ENCODE data around the gene NEMP2.
"Not testable (repeated sequence)": the region's sequence is repeated elsewhere in the genome, so short reads cannot be mapped to it uniquely, and the experiment has no call there.

NEMP2 gene

DNA sequence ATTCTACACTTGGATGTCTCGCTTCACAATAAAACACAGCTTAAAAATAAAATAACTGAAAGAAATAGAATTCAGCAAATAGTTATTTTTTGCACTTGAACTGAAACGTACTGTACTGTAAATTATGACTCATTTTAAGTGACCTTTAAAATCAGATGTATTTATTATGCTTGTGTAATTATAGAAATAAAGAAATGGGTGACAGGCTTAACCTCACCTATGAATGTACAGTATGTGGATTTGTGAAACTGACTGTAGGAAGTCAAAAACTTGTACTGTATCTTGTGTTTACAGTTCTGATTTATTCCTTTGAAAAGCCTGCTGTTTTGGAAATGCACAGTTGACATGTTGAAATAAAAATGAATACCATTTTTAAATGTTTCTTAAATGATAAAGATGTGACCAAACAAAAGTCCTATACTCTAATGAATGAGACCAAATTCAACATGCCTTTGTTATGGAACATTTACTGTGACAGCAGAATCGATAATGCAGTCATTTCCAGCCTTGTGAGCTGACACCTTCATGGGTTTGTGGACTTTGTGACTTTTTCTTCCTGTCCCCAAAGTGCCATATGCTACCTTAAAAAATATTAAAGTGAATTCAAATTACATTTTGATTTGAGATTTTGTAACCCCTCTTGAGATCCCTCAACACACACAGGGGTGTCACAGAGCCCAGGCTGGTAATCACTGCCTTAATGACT is 32.7 kb downstream of the NEMP2 start:
- H3K4me3 ChIP-seq = no peak overlapping the region
- DNase-seq = no peak
- no peak overlapping the region for H3K27ac ChIP-seq
- intact Hi-C loops (cut with DNase I; ENCODE audit: low total_unique reads) = no loop called here
- H3K4me1 ChIP-seq = no peaks in the 10 kb centered on the region
- no peaks in the 10 kb centered on the region for H3K27me3 ChIP-seq
- peaks cover 0 to 50% (median 19%) of the 10 kb centered on the region in 3 donors for H3K36me3 ChIP-seq
- no peaks in the 10 kb centered on the region for H3K9me3 ChIP-seq
- TF ChIP-seq, protein P1, sequence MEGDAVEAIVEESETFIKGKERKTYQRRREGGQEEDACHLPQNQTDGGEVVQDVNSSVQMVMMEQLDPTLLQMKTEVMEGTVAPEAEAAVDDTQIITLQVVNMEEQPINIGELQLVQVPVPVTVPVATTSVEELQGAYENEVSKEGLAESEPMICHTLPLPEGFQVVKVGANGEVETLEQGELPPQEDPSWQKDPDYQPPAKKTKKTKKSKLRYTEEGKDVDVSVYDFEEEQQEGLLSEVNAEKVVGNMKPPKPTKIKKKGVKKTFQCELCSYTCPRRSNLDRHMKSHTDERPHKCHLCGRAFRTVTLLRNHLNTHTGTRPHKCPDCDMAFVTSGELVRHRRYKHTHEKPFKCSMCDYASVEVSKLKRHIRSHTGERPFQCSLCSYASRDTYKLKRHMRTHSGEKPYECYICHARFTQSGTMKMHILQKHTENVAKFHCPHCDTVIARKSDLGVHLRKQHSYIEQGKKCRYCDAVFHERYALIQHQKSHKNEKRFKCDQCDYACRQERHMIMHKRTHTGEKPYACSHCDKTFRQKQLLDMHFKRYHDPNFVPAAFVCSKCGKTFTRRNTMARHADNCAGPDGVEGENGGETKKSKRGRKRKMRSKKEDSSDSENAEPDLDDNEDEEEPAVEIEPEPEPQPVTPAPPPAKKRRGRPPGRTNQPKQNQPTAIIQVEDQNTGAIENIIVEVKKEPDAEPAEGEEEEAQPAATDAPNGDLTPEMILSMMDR (IDR thresholded peaks at IDR 0.05) = no peak

DNA sequence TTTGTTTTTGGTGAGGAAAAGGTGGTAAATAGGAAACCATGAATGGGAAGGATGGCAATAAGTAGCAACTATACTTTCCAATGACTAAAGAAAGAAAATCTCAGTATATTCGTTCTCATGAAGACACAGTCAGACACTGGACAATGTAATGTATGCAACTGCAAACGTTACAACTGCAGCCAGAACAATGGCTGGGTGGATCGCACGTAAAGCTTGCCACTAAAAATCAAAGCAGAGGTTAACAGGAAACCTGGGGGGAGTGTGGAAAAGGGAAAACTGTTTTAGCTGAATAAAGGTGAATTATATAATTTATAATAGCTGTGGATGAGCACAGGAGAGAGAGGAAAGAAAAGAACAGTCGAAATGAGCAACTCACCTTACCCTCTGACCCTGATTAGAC is 33.3 kb downstream of the NEMP2 start:
- Histone ChIP-seq H3K9me3 (no peaks in the 10 kb centered on the region), H3K27me3 (no peaks in the 10 kb centered on the region), H3K4me3 (no peak overlapping the region), H3K27ac (no peak overlapping the region), H3K4me1 (no peaks in the 10 kb centered on the region), H3K36me3 (peaks cover 0 to 50% (median 19%) of the 10 kb centered on the region in 3 donors)
- DNase-seq = no peak
- intact Hi-C loops (cut with DNase I; ENCODE audit: low total_unique reads) = no loop called here
- TF ChIP-seq, protein P1 (IDR thresholded peaks at IDR 0.05) = no peak

DNA sequence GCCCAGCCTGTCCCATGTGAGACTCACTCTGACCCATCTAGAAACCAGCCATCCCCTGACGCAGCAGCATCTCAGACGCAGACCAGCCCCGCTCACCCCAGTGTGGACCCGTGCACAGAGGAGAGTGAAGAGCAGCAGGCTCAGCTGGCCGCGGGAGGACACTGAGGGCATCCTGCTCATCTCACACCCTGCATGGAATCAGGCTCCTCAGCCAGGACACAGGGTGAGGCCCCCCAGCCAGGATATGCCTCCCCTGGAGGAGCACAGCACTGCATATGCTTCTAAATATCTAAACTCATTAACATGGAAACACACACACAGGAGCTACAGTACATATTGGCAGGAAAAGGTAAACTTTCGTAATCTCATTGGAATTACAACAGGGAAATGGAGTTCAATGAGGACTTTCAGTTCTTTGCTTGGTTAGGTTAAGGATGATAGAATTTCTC is 34.4 kb downstream of the NEMP2 start:
- no peaks in the 10 kb centered on the region for H3K4me1 ChIP-seq
- peaks cover 0 to 42% (median 17%) of the 10 kb centered on the region in 3 donors for H3K36me3 ChIP-seq
- intact Hi-C loops (cut with DNase I; ENCODE audit: low total_unique reads) = no loop called here
- no peaks in the 10 kb centered on the region for H3K9me3 ChIP-seq
- no peaks in the 10 kb centered on the region for H3K27me3 ChIP-seq
- no peak overlapping the region for H3K27ac ChIP-seq
- TF ChIP-seq, protein P1 (IDR thresholded peaks at IDR 0.05) = no peak
- H3K4me3 ChIP-seq = no peak overlapping the region
- no peak for DNase-seq

DNA sequence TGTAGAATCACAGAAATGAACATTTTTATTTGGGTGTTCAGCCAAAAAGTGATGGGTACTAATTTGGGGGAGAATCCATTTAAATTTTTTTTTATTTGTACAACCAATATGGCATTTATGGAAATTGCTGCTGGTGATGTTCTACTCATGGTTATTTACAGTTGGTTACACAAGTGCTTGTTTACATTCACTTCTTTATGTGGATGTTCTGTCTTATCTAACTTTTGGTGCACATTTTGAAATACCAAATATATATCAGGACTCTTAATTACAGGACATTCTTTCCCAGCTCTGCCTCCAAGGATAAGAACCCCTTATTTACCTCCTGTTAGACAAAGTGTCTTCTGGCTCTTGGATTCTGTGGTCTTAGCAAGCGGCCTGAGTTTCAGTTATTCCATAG is 35.2 kb downstream of the NEMP2 start:
- Histone ChIP-seq H3K27ac (no peak overlapping the region), H3K27me3 (no peaks in the 10 kb centered on the region), H3K4me3 (no peak overlapping the region), H3K36me3 (peaks cover 0 to 35% (median 10%) of the 10 kb centered on the region in 3 donors), H3K9me3 (no peaks in the 10 kb centered on the region), H3K4me1 (no peaks in the 10 kb centered on the region)
- intact Hi-C loops (cut with DNase I; ENCODE audit: low total_unique reads) = no loop called here
- no peak for DNase-seq
- TF ChIP-seq, protein P1 (IDR thresholded peaks at IDR 0.05) = no peak

DNA sequence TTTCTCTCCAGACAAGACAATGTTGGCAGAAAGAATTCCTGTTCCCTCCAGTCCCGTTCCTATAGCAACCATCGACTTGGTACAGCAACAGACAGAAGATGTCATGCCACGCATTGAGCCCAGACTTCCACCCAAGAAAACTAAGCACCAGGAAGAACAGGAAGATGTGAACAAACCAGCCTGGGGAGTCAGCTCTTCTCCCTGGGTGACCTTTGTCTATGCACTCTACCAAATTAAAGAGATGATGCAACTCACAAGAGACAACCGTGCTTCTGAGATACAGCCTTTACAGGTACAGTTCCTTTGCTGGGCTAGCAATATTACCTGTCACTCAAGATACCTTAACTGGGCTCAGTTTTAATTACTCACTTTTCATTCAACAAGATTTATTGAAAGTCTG is 37.1 kb downstream of the NEMP2 start:
- H3K4me3 ChIP-seq = no peak overlapping the region
- H3K27ac ChIP-seq = no peak overlapping the region
- DNase-seq = no peak
- TF ChIP-seq, protein P1 (IDR thresholded peaks at IDR 0.05) = no peak
- H3K9me3 ChIP-seq = no peaks in the 10 kb centered on the region
- H3K27me3 ChIP-seq = no peaks in the 10 kb centered on the region
- intact Hi-C loops (cut with DNase I; ENCODE audit: low total_unique reads) = no loop called here
- no peaks in the 10 kb centered on the region for H3K4me1 ChIP-seq
- H3K36me3 ChIP-seq = peaks cover 5 to 20% (median 9%) of the 10 kb centered on the region in 3 donors

DNA sequence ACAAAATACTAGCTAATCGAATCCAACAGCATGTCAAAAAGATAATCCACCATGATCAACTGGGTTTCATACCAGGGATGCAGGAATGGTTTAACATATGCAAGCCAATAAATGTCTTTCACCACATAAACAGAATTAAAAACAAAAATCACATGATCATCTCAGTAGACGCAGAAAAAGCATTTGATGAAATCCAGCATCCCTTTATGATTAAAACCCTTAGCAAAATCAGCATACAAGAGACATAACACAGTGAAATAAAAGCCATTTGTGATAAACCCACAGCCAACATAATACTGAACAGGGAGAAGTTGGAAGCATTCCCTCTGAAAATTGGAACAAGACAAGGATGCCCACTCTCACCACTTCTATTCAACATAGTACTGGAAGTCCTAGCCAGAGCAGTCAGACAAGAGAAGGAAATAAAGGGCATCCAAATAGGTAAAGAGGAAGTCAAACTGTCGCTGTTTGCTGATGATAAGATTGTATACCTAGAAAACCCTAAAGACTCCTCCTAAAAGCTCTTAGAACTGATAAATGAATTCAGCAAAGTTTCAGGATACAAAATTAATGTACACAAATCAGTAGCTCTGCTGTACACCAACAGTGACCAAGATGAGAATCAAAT is 39.8 kb downstream of the NEMP2 start:
- intact Hi-C loops (cut with DNase I; ENCODE audit: low total_unique reads); DNase-seq; H3K4me1 ChIP-seq; H3K27me3 ChIP-seq; H3K9me3 ChIP-seq; H3K4me3 ChIP-seq; H3K27ac ChIP-seq: not testable (repeated sequence)
- H3K36me3 ChIP-seq = peaks cover 15 to 23% (median 23%) of the 10 kb centered on the region in 3 donors
